ENCODE results near the gene ADGRF3.
A peak's percentile ranks its signal among the peaks of the same experiment; 100 is the strongest.
"Not testable (repeated sequence)": the region's sequence is repeated elsewhere in the genome, so short reads cannot be mapped to it uniquely, and the experiment has no call there.

The ADGRF3 gene, protein sequence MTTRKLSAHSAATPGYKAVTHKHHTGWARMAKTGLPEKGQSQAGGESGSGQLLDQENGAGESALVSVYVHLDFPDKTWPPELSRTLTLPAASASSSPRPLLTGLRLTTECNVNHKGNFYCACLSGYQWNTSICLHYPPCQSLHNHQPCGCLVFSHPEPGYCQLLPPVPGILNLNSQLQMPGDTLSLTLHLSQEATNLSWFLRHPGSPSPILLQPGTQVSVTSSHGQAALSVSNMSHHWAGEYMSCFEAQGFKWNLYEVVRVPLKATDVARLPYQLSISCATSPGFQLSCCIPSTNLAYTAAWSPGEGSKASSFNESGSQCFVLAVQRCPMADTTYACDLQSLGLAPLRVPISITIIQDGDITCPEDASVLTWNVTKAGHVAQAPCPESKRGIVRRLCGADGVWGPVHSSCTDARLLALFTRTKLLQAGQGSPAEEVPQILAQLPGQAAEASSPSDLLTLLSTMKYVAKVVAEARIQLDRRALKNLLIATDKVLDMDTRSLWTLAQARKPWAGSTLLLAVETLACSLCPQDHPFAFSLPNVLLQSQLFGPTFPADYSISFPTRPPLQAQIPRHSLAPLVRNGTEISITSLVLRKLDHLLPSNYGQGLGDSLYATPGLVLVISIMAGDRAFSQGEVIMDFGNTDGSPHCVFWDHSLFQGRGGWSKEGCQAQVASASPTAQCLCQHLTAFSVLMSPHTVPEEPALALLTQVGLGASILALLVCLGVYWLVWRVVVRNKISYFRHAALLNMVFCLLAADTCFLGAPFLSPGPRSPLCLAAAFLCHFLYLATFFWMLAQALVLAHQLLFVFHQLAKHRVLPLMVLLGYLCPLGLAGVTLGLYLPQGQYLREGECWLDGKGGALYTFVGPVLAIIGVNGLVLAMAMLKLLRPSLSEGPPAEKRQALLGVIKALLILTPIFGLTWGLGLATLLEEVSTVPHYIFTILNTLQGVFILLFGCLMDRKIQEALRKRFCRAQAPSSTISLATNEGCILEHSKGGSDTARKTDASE

GRCh38 chr2:26346454-26347053 is at the start of gene ADGRF3:
ADGRF3 (minus strand) TSS chr2:26346789; CDS start chr2:26346234, 555 bp downstream.
- peak in 51 of 56 donors; percentile 8 to 73 (median 41) for DNase-seq

DNA sequence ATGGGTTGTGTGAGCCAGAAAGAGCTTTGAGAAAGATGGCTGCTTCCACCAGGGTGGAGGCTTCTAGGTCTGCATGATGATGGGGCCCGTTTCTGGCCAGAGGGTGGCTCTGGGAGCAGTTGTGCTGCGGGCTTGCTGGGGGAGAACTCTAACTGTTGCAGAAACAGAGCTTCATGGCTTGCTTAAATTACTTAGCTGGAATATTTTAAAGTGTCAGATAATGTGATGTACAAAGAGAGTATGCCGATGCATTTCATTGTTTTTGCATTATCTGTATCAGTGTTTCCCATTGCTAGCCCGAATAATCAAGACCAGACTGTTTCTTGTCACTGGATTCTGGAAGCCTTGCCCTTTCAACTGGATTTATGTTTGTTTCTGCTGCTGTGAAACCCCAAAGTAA is 48.8 kb upstream of the ADGRF3 start:
- peak in 1 of 56 donors; percentile 3 for DNase-seq

- DNase-seq = no peak
Observed at GRCh38 chr2:26394694-26395093, 48.1 kb upstream of the ADGRF3 start.

- DNase-seq = no peak
Observed at GRCh38 chr2:26387189-26387588, 40.6 kb upstream of the ADGRF3 start.

DNA sequence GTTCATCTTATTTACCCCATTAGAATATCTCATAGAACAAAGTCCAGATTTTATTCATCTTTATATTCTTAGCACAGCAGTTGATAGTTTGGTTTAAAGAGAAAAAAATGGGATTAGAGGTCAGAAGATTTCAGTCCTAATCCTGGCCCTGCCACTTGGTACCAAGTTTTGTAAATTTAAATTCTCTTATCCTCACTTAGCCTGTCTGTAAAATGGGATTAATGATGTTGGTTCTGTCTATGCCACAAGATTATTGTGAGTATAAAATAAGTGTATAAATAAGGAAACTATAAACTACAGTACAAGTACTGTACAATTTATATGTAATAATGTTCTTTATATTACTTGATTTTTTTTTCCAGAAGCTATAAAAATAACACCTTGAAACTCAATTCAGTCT is 38.0 kb upstream of the ADGRF3 start:
- no peak for DNase-seq

DNA sequence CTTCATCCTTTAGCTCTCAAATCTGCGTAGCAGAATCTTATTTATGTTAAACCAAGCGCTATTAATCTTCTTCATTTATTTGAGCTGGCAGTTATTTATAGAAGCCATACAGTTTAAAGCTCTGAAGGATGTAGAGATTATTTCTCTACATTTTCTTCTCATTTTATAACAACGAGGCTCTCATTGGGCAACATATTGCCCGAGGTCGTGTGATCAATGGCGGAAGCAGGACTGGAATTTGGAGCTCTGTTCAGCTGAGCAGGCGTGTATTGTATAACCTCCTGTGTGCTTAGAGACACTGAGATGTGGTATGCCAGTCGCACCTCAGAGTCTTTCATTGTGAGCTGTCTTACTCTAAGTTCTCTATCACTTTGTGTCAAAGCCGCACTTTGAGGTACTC is 37.6 kb upstream of the ADGRF3 start:
- DNase-seq = peak in 1 of 56 donors; percentile 5

GRCh38 chr2:26382564-26382963 is 36.0 kb upstream of the ADGRF3 start:
- DNase-seq = no peak

DNA sequence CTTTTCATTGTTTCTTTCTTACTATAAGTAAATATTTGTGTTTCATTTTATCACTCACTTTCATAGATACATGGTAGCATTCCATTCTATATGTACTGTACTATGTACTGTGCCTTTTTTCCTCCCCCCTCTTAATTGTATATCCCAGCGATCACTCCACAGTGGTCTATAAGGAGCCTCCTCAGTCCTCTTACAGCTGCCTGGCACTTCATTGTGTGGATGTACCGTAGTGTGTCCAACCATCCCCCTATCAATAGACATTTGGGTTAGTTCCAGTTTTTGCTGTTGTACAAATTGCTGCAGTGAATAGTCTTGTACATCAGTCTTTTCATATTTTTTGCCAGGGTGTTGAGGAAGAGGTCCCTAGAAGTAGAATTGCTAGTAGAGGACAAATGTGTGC is 33.7 kb upstream of the ADGRF3 start:
- no peak for DNase-seq

DNA sequence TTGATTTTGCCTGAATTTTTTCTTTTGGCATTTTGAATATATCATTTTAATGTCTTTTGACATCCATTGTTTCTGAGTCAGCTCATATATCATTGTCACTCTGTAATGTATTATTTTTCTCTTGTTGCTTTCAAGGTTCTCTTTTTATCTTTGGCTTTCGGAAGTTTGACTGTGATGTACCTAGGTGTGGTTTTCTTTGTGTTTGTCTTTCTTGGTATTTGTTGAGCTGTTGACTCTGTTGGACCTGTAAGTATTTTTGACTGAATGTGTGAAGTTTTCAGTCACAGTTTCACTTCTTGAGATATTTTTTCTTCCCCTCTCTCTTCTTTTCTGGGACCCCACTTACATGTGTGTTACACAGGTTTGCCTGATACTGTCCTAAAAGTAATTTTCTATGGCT is 30.2 kb upstream of the ADGRF3 start:
- DNase-seq = no peak

DNA sequence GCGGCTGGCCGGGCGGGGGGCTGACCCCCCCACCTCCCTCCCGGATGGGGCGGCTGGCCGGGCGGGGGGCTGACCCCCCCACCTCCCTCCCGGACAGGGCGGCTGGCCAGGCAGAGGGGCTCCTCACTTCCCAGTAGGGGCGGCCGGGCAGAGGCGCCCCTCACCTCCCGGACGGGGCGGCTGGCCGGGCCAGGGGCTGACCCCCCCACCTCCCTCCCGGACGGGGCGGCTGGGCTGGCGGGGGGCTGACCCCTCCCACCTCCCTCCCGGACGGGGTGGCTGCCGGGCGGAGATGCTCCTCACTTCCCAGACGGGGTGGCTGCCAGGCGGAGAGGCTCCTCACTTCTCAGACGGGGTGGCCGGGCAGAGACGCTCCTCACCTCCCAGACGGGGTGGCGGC is 24.3 kb upstream of the ADGRF3 start:
- DNase-seq = not testable (repeated sequence)

DNA sequence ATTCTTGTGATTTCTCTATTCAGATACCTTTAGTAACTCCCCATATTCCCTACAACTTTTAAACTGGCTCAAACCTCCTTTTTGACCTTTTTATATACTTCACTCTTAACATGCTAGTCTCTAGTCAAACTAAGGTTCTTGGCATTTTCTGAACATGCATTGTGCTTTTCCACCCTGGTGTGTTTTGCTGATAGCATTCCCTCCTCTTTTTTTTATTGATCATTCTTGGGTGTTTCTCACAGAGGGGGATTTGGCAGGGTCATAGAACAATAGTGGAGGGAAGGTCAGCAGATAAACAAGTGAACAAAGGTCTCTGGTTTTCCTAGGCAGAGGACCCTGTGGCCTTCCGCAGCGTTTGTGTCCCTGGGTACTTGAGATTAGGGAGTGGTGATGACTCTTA is 23.1 kb upstream of the ADGRF3 start:
- not testable (repeated sequence) for DNase-seq

GRCh38 chr2:26366957-26367356 is 20.4 kb upstream of the ADGRF3 start:
- no peak for DNase-seq

- no peak for DNase-seq
Observed at GRCh38 chr2:26364669-26365068, 18.1 kb upstream of the ADGRF3 start.

GRCh38 chr2:26363958-26364357 is 17.4 kb upstream of the ADGRF3 start:
- DNase-seq = no peak

DNA sequence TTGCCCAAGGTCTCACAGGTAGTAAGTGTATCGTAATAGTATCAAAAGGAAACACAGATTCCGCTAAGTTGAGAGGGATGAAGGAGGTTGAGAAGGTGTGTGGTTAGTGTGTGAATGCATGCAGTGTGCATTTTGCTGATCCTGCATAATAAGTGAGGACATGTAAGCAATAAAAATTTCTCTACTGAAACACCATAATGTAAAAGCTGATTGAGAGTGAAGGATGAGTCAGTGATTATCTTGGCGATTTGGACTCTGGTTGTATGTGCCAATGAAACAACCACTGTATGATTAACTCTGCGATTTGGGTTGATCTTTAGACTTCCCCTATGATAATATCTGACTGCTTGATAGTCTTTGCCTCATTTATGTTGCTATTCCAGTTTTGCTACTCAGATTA is 16.7 kb upstream of the ADGRF3 start:
- no peak for DNase-seq

GRCh38 chr2:26359886-26360473 is 13.4 kb upstream of the ADGRF3 start:
- DNase-seq = no peak

GRCh38 chr2:26356771-26357170 is 10.2 kb upstream of the ADGRF3 start:
- no peak for DNase-seq

DNA sequence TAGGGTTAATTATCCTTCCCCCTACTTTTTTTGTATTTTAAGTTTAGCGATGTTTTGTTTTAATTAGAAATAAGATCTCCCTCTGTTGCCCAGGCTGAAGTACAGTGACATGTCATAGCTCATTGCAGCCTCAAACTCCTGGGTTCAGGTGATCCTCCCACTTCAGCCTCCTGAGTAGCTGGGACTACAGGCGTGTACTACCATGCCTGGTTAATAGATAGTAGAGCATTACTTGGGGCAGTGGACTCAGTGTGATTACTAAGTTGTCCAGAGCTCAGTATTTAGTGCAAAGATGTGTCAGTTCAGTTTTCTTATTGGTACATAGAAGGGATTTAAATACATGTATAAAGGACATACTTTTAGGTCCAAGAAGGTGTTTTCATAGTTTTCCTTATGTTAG is 9.5 kb upstream of the ADGRF3 start:
- DNase-seq = no peak

GRCh38 chr2:26355038-26355995 is 8.7 kb upstream of the ADGRF3 start:
- peak in 3 of 56 donors; percentile 5 to 29 (median 16) for DNase-seq

DNA sequence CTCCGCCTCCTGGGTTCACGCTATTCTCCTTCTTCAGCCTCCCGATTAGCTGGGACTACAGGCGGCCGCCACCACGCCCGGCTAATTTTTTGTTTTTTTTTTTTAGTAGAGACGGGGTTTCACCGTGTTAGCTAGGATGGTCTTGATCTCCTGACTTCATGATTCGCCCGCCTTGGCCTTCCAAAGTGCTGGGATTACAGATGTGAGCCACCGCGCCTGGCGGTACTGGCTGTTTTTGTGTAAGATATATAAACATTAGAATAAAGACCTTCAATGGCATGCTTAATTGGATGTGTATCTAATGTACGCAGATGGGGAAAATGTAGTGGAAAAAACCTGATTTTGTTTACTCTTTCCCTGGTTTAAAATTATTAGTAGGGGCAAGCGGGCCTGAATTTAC is 7.9 kb upstream of the ADGRF3 start:
- DNase-seq = not testable (repeated sequence)
